ENCODE data around the gene SPATA25.

GRCh38 chr20:45910670-45911485, 23.5 kb upstream of the SPATA25 start:
- TF ChIP-seq EZH2phosphoT487 (IDR thresholded peaks at IDR 0.05; ENCODE audit: borderline replicate concordance, low read length) = no peak
- TF ChIP-seq CTCF (conservative IDR thresholded peaks at IDR 0.05; ENCODE audit: low read depth, low read length) = no peak
- no peak for TF ChIP-seq EZH2 (IDR thresholded peaks at IDR 0.05; ENCODE audit: low read length, unreplicated experiment)
